Muscle of leg (tissue), 11 donors: ENCODE measurements around the gene PDPK1. TPM values are rescaled to one million over a fixed set of nuclear protein-coding genes. Genes with fewer than 3 reads are reported as not detected.
A peak's percentile ranks its signal among the peaks of the same experiment; 100 is the strongest.

Experiments
- DNase-seq: peaks from one replicate; pipeline ENCODE4 v3.0.0; 2013
- H3K27ac ChIP-seq: one replicate; pipeline ENCODE4 v1.5.1; 2013; ENCODE audit warnings: mild to moderate bottlenecking, low read length, control low read depth
- H3K27me3 ChIP-seq: one replicate; pipeline ENCODE4 v1.6.1; 2013; ENCODE audit warnings: low read length; ENCODE audit not compliant: control insufficient read depth, insufficient read depth
- H3K36me3 ChIP-seq: one replicate; pipeline ENCODE4 v1.6.1; 2013; ENCODE audit warnings: low read length; ENCODE audit not compliant: control insufficient read depth, insufficient read depth
- H3K4me1 ChIP-seq: one replicate; pipeline ENCODE4 v1.6.1; 2013; ENCODE audit warnings: low read length; ENCODE audit not compliant: control insufficient read depth, insufficient read depth
- H3K4me3 ChIP-seq: one replicate; pipeline ENCODE4 v1.5.1; 2013; ENCODE audit warnings: low read length, control low read depth
- H3K9me3 ChIP-seq: replicated peaks from 2 replicates; pipeline ENCODE4 v1.6.1; 2013; ENCODE audit warnings: low read depth, low read length; ENCODE audit not compliant: control insufficient read depth
- WGBS: methylation state at CpG from one replicate; pipeline ENCODE4 v1.1.5; 2013; ENCODE audit warnings: missing lambda C conversion rate; ENCODE audit not compliant: insufficient coverage; 5-methylcytosine and 5-hydroxymethylcytosine counted together
- polyA plus RNA-seq, 8 donors: library from polyadenylated mRNA; unstranded; fragments of 120-200 nt; gene quantifications; one replicate each; pipeline versions ENCODE4 v1.2.1 to v1.2.3, GENCODE V29; 2013; ENCODE audit warnings: inconsistent platforms in 1 of 8, low replicate concordance in 1 of 8; ENCODE audit not compliant: insufficient read length in 8 of 8, insufficient read depth in 1 of 8
- total RNA-seq: library from RNA; stranded (reverse); fragments of 120-200 nt; gene quantifications from one replicate; pipeline ENCODE4 v1.2.4, GENCODE V29; 2013

The PDPK1 gene
- total and polyA plus RNA-seq, 9 donors: 14.9 to 37.3 (median 28.3) TPM

- Histone ChIP-seq H3K4me3 (peak within 1 kb of the TSS; percentile 87), H3K36me3 (peaks cover 15% of the 10 kb centered on the region), H3K9me3 (no peaks in the 10 kb centered on the region), H3K27me3 (no peaks in the 10 kb centered on the region), H3K4me1 (peaks cover 78% of the 10 kb centered on the region), H3K27ac (peak within 1 kb of the TSS; percentile 92)
- under 1% methylated on average over 110 of the region's 122 CpGs for WGBS
- DNase-seq: peak; percentile 95
Measured at GRCh38 chr16:2513405-2514332, 24.2 kb upstream of the PDPK1 start, which contains the start of gene ATP6V0C. Gene ATP6V0C, plus strand, starts transcription at chr16:2513952. Its CDS starts 152 bp downstream, at chr16:2514104.

- Histone ChIP-seq H3K27ac (peak overlapping the region; percentile 79), H3K4me1 (peaks cover 79% of the 10 kb centered on the region), H3K36me3 (peaks cover 23% of the 10 kb centered on the region), H3K27me3 (no peaks in the 10 kb centered on the region), H3K9me3 (no peaks in the 10 kb centered on the region), H3K4me3 (peak overlapping the region; percentile 87)
- DNase-seq: peak; percentile 38
- under 1% methylated on average over 43 of the region's 63 CpGs for WGBS
Measured at GRCh38 chr16:2514333-2515179, 23.3 kb upstream of the PDPK1 start.

- H3K4me3 ChIP-seq: peak overlapping the region; percentile 87
- peaks cover 75% of the 10 kb centered on the region for H3K4me1 ChIP-seq
- H3K36me3 ChIP-seq: peaks cover 24% of the 10 kb centered on the region
- peak; percentile 43 for DNase-seq
- H3K27me3 ChIP-seq: no peaks in the 10 kb centered on the region
- H3K9me3 ChIP-seq: no peaks in the 10 kb centered on the region
- WGBS: 48% methylated on average over 8 of the region's 14 CpGs
- H3K27ac ChIP-seq: peak overlapping the region; percentile 79
Measured at GRCh38 chr16:2515180-2515851, 22.5 kb upstream of the PDPK1 start.

- Histone ChIP-seq H3K36me3 (peaks cover 28% of the 10 kb centered on the region), H3K27ac (peak overlapping the region; percentile 79), H3K27me3 (no peaks in the 10 kb centered on the region), H3K9me3 (no peaks in the 10 kb centered on the region), H3K4me3 (no peak overlapping the region), H3K4me1 (peaks cover 75% of the 10 kb centered on the region)
- 73% methylated on average over 11 of the region's 11 CpGs for WGBS
- no peak for DNase-seq
Measured at GRCh38 chr16:2516391-2517240, 21.2 kb upstream of the PDPK1 start.

GRCh38 chr16:2517954-2518605, 19.7 kb upstream of the PDPK1 start:
- H3K9me3 ChIP-seq: no peaks in the 10 kb centered on the region
- no peak overlapping the region for H3K4me3 ChIP-seq
- H3K27ac ChIP-seq: no peak overlapping the region
- peaks cover 30% of the 10 kb centered on the region for H3K36me3 ChIP-seq
- H3K27me3 ChIP-seq: no peaks in the 10 kb centered on the region
- peaks cover 60% of the 10 kb centered on the region for H3K4me1 ChIP-seq
- 73% methylated on average over 12 of the region's 12 CpGs for WGBS
- DNase-seq: no peak

- WGBS: 83% methylated on average over 33 of the region's 39 CpGs
- Histone ChIP-seq H3K36me3 (peaks cover 40% of the 10 kb centered on the region), H3K27ac (peak overlapping the region; percentile 84), H3K27me3 (no peaks in the 10 kb centered on the region), H3K9me3 (no peaks in the 10 kb centered on the region), H3K4me1 (peaks cover 57% of the 10 kb centered on the region), H3K4me3 (no peak overlapping the region)
- no peak for DNase-seq
Measured at GRCh38 chr16:2518823-2519710, 18.8 kb upstream of the PDPK1 start.

GRCh38 chr16:2519711-2520080, 18.1 kb upstream of the PDPK1 start:
- Histone ChIP-seq H3K27ac (peak overlapping the region; percentile 84), H3K4me1 (peaks cover 56% of the 10 kb centered on the region), H3K9me3 (no peaks in the 10 kb centered on the region), H3K4me3 (peak overlapping the region; percentile 34), H3K36me3 (peaks cover 46% of the 10 kb centered on the region), H3K27me3 (no peaks in the 10 kb centered on the region)
- WGBS: 47% methylated on average over 18 of the region's 22 CpGs
- DNase-seq: no peak

- H3K4me1 ChIP-seq: peaks cover 51% of the 10 kb centered on the region
- H3K36me3 ChIP-seq: peaks cover 51% of the 10 kb centered on the region
- peak within 1 kb of the TSS; percentile 84 for H3K27ac ChIP-seq
- peak; percentile 94 for DNase-seq
- H3K4me3 ChIP-seq: peak within 1 kb of the TSS; percentile 57
- H3K27me3 ChIP-seq: no peaks in the 10 kb centered on the region
- under 1% methylated on average over 58 of the region's 83 CpGs for WGBS
- H3K9me3 ChIP-seq: no peaks in the 10 kb centered on the region
Measured at GRCh38 chr16:2520097-2520783, 17.6 kb upstream of the PDPK1 start, which contains the start of gene AMDHD2. Gene AMDHD2, plus strand, starts transcription at chr16:2520371. Its CDS starts 88 bp downstream, at chr16:2520459.
